22Rv1 (cell line): Measurements from ENCODE around the gene LATS2.
"Not testable (repeated sequence)": the region's sequence is repeated elsewhere in the genome, so short reads cannot be mapped to it uniquely, and the experiment has no call there.

Source experiments
- H3K27ac ChIP-seq: fragments of 450-650 bp; 2 replicates; pipeline ENCODE4 v1.5.1; 2017
- ZFX ChIP-seq: fragments of 450-650 bp; IDR thresholded peaks from 2 replicates; pipeline ENCODE4 v1.6.1; 2017; ENCODE audit warnings: antibody characterized with exemption, borderline replicate concordance
- TF ChIP-seq, protein P1 (sequence below): fragments of 450-650 bp; IDR thresholded peaks from 2 replicates; pipeline ENCODE4 v1.5.1; 2017; ENCODE audit warnings: mild to moderate bottlenecking

The LATS2 gene

GRCh38 chr13:21055016-21055415 is 6.4 kb downstream of the LATS2 start:
- no peak for TF ChIP-seq ZFX
- TF ChIP-seq, protein P1, sequence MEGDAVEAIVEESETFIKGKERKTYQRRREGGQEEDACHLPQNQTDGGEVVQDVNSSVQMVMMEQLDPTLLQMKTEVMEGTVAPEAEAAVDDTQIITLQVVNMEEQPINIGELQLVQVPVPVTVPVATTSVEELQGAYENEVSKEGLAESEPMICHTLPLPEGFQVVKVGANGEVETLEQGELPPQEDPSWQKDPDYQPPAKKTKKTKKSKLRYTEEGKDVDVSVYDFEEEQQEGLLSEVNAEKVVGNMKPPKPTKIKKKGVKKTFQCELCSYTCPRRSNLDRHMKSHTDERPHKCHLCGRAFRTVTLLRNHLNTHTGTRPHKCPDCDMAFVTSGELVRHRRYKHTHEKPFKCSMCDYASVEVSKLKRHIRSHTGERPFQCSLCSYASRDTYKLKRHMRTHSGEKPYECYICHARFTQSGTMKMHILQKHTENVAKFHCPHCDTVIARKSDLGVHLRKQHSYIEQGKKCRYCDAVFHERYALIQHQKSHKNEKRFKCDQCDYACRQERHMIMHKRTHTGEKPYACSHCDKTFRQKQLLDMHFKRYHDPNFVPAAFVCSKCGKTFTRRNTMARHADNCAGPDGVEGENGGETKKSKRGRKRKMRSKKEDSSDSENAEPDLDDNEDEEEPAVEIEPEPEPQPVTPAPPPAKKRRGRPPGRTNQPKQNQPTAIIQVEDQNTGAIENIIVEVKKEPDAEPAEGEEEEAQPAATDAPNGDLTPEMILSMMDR: no peak

DNA sequence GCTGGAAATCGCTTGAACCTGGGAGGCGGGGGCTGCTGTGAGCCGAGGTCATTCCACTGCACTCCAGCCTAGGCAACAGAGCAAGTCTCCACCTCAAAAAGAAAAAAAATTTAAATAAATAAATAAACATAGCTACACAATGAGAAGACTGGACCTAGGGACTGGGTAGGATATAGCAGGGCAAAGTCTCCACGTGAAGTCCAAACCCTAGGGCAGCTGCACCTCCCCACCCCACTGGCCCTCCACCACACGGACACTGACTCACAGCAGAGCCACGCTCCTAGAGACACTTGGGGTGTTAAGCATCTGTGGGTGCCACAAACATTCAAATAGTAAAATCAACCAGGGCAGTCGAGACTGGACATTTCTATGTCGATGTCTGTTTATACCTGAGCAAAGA is 7.1 kb downstream of the LATS2 start:
- TF ChIP-seq, protein P1: no peak
- no peak for TF ChIP-seq ZFX
- no peak overlapping the region for H3K27ac ChIP-seq

More at GRCh38 chr13:21055016-21055415, 6.4 kb downstream of the LATS2 start:
- H3K27ac ChIP-seq: no peak overlapping the region

- H3K27ac ChIP-seq: no peak overlapping the region
- TF ChIP-seq, protein P1: no peak
- TF ChIP-seq ZFX: no peak
These were observed 8.2 kb downstream of the LATS2 start for GRCh38 chr13:21053231-21053630.

GRCh38 chr13:21051675-21052074 is 9.7 kb downstream of the LATS2 start:
- TF ChIP-seq ZFX: no peak
- TF ChIP-seq, protein P1: no peak
- H3K27ac ChIP-seq: no peak overlapping the region

DNA sequence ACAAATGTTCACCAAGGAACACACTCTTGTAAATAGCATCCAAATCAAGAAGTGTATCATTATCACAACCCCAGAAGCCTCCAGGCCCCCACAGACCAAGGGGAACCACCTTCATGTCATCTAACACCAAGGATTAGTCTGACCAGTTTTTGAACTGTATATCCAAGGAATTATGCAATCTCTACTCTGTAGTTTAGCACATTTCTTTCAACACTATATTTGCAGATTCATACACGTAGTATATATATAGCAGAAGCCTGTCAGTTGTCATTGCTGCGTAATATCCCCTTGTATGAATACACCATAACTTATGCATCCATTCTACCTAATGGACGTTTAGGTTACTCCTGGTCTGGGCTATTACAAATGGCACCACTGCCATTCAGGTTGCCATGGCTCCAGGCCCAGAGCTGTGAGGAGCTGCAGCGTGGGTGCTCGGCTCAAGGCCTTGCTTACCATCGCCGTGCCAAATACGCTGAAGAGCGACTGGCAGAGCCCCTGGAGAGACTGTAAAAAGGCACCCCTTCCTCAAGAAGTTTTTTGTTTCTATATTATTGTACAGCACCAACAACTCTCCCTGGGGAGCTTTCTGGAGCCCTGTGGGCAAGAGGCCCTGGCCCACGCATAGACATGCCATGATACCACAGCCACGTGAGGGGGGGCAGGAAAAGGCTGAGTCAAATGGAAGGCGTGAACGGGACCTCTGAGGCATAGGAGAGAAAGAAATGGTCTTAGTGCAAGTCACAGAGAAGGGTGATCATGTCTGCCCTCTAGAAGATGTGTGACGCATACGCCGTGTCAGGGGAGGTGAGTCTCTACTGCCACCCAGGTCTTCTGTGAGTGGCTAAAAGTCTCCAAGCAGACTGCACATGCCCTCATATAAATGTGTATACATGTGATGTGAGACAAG is 10.8 kb downstream of the LATS2 start:
- no peak for TF ChIP-seq ZFX
- TF ChIP-seq, protein P1: no peak

GRCh38 chr13:21049731-21050130 is 11.7 kb downstream of the LATS2 start:
- not testable (repeated sequence) for H3K27ac ChIP-seq

More for the DNA sequence above, 10.8 kb downstream of the LATS2 start:
- H3K27ac ChIP-seq: no peak overlapping the region

- no peak overlapping the region for H3K27ac ChIP-seq
- TF ChIP-seq, protein P1: no peak
- no peak for TF ChIP-seq ZFX
These were observed 12.3 kb downstream of the LATS2 start for GRCh38 chr13:21048901-21049698.
